Breast epithelium (tissue), 3 donors: Measurements from ENCODE around the gene CTRL.

Source experiments
- CTCF ChIP-seq, 3 donors: fragments of 450-650 bp; IDR thresholded peaks; one replicate each; pipeline ENCODE4 v1.5.1; 2016 to 2017; ENCODE audit warnings: antibody characterized with exemption in 3 of 3, mild to moderate bottlenecking in 3 of 3, moderate library complexity in 3 of 3
- POLR2AphosphoS5 ChIP-seq, 3 donors: sonication (generic); formaldehyde crosslinking; IDR thresholded peaks; one replicate each; pipeline ENCODE4 v1.6.1; 2017; ENCODE audit warnings: antibody characterized with exemption in 3 of 3

- TF ChIP-seq CTCF (IDR thresholded peaks at IDR 0.05) (no peak), POLR2AphosphoS5 (IDR thresholded peaks at IDR 0.05) (no peak)
These were observed 46.1 kb downstream of the CTRL start for GRCh38 chr16:67885545-67885944.
